GM21825 (cell line): ENCODE results near the gene BRD7.

Experiments used
- ATAC-seq: cut with Tn5 transposase; IDR thresholded peaks from one replicate; pipeline ENCODE4 v1.9.1; 2021; ENCODE audit warnings: mild to moderate bottlenecking, moderate library complexity; ENCODE audit not compliant: unreplicated experiment

The BRD7 gene

GRCh38 chr16:50368410-50369132, at the start of gene BRD7:
Gene BRD7, minus strand, starts transcription at chr16:50368988. Its CDS starts 214 bp downstream, at chr16:50368774.
- ATAC-seq: peak; percentile 74

GRCh38 chr16:50416388-50416787, 47.6 kb upstream of the BRD7 start:
- ATAC-seq: no peak

- no peak for ATAC-seq
Measured at GRCh38 chr16:50414152-50414551, 45.4 kb upstream of the BRD7 start.

- ATAC-seq: no peak
Measured at GRCh38 chr16:50411034-50411433, 42.2 kb upstream of the BRD7 start.

- no peak for ATAC-seq
Measured at GRCh38 chr16:50408001-50408561, 39.3 kb upstream of the BRD7 start.

GRCh38 chr16:50407351-50407750, 38.6 kb upstream of the BRD7 start:
- ATAC-seq: no peak

GRCh38 chr16:50403491-50403890, 34.7 kb upstream of the BRD7 start:
- no peak for ATAC-seq

GRCh38 chr16:50402298-50402895, 33.6 kb upstream of the BRD7 start:
- ATAC-seq: no peak

- no peak for ATAC-seq
Measured at GRCh38 chr16:50401355-50401754, 32.6 kb upstream of the BRD7 start.

- no peak for ATAC-seq
Measured at GRCh38 chr16:50400967-50401348, 32.2 kb upstream of the BRD7 start.

GRCh38 chr16:50400312-50400966, 31.7 kb upstream of the BRD7 start:
- ATAC-seq: no peak

GRCh38 chr16:50399411-50399810, 30.6 kb upstream of the BRD7 start:
- no peak for ATAC-seq

GRCh38 chr16:50398336-50398735, 29.5 kb upstream of the BRD7 start:
- ATAC-seq: no peak

- ATAC-seq: no peak
Measured at GRCh38 chr16:50396761-50397535, 28.2 kb upstream of the BRD7 start.

GRCh38 chr16:50395763-50396710, 27.2 kb upstream of the BRD7 start:
- no peak for ATAC-seq

- no peak for ATAC-seq
Measured at GRCh38 chr16:50393858-50394802, 25.3 kb upstream of the BRD7 start.

GRCh38 chr16:50393416-50393815, 24.6 kb upstream of the BRD7 start:
- no peak for ATAC-seq

- no peak for ATAC-seq
Measured at GRCh38 chr16:50390914-50391716, 22.3 kb upstream of the BRD7 start.
